ENCODE results near the gene MRTO4. TPM values are rescaled to one million over a fixed set of nuclear protein-coding genes. Genes with fewer than 3 reads are reported as not detected.
"Not testable (repeated sequence)": the region's sequence is repeated elsewhere in the genome, so short reads cannot be mapped to it uniquely, and the experiment has no call there.

MRTO4 gene
- total and polyA plus RNA-seq, 12 donors, result 16.6 to 64.0 (median 29.8) TPM

DNA sequence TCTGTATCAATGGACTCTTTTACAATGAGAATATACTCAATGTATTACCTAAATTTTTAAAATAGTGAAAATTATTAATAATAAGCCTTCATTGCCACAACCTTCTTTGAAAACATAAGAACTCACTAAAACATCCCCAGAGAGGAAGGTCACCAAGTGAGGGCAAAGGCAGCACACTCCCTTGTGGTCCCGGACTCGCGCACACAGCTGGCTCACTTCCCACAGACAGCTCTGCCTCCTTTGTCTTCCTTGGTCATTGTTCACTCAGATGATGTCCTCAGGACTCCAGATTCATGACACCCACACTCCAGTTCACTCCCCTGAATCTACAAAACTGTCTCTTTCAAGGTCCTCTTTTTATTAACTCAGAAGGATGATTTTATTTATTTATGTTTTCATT, 22.4 kb upstream of the MRTO4 start:
- peaks cover 0 to 83% of the 10 kb centered on the region in 2 donors for H3K36me3 ChIP-seq (replicated peaks in 1 of 2)
- intact Hi-C loops (cut with DNase I), result no loop called here

DNA sequence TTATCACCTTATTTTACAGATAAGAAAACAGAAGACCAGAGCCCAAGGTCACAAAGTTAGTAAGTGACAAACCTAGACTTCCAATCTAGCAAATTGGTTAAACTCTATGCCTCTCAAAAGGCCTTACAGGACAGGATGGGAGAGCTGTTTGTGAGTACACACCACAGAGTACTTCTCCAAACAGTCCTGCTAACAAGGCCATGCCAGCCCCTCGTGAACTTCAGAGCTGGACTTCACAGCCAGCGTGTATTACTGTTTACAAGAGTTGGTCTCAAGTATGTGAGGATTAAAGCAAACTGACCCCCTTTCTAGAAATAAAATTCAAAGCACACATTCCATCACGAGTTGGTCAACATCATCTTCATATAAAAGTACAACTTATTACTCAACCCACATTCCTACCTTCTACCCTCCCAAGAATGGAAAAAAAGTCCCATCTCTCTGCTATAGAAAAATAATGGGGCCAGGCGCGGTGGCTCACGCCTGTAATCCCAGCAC, 21.7 kb upstream of the MRTO4 start:
- TF ChIP-seq POLR2A (IDR thresholded peaks at IDR 0.05), result no peak
- TF ChIP-seq, protein P1, sequence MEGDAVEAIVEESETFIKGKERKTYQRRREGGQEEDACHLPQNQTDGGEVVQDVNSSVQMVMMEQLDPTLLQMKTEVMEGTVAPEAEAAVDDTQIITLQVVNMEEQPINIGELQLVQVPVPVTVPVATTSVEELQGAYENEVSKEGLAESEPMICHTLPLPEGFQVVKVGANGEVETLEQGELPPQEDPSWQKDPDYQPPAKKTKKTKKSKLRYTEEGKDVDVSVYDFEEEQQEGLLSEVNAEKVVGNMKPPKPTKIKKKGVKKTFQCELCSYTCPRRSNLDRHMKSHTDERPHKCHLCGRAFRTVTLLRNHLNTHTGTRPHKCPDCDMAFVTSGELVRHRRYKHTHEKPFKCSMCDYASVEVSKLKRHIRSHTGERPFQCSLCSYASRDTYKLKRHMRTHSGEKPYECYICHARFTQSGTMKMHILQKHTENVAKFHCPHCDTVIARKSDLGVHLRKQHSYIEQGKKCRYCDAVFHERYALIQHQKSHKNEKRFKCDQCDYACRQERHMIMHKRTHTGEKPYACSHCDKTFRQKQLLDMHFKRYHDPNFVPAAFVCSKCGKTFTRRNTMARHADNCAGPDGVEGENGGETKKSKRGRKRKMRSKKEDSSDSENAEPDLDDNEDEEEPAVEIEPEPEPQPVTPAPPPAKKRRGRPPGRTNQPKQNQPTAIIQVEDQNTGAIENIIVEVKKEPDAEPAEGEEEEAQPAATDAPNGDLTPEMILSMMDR (IDR thresholded peaks at IDR 0.05), result no peak
- peak in 1 of 7 donors; percentile 24 for DNase-seq
- Histone ChIP-seq H3K36me3 (replicated peaks in 1 of 2) (peaks cover 0 to 83% of the 10 kb centered on the region in 2 donors), H3K27ac (no peak overlapping the region), H3K4me1 (replicated peaks in 1 of 2) (peaks cover 5 to 14% of the 10 kb centered on the region in 2 donors), H3K4me3 (no peak overlapping the region), H3K27me3 (no peaks in the 10 kb centered on the region), H3K9me3 (replicated peaks in 1 of 3) (no peaks in the 10 kb centered on the region)
- intact Hi-C loops (cut with DNase I), result loop anchor here in 1 of 2 donors (10.0 kb wide), 1 partner anchor 55 kb away; no protein-coding TSS in a partner anchor
- WGBS, 4 donors, result 93 to 98% (median 93%) methylated on average over 6 of the region's 6 CpGs

More for the DNA sequence above, 22.4 kb upstream of the MRTO4 start:
- Histone ChIP-seq H3K9me3 (replicated peaks in 1 of 3) (no peaks in the 10 kb centered on the region), H3K4me3 (no peak overlapping the region), H3K27ac (no peak overlapping the region), H3K27me3 (no peaks in the 10 kb centered on the region), H3K4me1 (replicated peaks in 1 of 2) (peaks cover 5 to 14% of the 10 kb centered on the region in 2 donors)
- TF ChIP-seq POLR2A (IDR thresholded peaks at IDR 0.05), result no peak
- TF ChIP-seq, protein P1 (IDR thresholded peaks at IDR 0.05), result no peak
- peak in 1 of 7 donors; percentile 18 for DNase-seq
- 48 to 69% (median 59%) methylated on average over 3 of the region's 3 CpGs for WGBS, 4 donors

DNA sequence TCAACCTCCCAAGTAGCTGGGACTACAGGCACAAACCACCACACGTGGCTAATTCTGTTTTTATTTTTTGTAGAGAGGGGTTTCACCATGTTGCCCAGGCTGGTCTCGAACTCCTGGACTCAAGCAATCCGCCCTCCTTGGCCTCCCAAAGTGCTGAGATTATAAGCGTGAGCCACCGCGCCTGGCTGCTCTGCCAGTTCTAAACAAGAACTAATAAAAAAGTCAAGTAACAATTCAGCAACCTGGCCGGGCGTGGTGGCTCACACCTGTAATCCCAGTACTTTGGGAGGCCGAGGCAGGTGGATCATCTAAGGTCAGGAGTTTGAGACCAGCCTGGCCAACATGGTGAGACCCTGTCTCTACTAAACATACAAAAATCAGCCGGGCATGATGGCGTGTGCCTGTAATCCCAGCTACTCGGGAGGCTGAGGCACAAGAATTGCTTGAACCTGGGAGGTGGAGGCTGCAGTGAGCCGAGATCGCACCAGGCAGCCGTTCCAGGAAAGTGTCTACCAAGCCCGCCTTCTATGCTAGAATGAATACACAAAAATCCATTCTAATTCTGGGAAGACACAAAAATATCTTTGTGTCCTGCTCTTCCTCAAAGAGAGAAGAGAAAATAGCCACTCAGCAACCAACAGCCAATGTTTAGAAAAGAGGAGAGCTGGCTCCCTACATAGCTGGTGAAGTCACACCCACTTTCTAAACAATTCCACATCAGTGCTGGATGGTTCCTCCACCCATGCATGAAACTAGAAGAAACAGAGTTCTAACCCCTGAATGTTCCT, 19.7 kb upstream of the MRTO4 start:
- H3K4me3 ChIP-seq; H3K9me3 ChIP-seq (replicated peaks in 1 of 3); H3K27me3 ChIP-seq: not testable (repeated sequence)
- peaks cover 5 to 14% of the 10 kb centered on the region in 2 donors for H3K4me1 ChIP-seq (replicated peaks in 1 of 2)
- H3K36me3 ChIP-seq (replicated peaks in 1 of 2), result peaks cover 0 to 84% of the 10 kb centered on the region in 2 donors
- H3K27ac ChIP-seq, result peak overlapping the region in 3 of 5 donors; percentile 6 to 60 (median 59)
- intact Hi-C loops (cut with DNase I), result loop anchor here in 1 of 2 donors (10.0 kb wide), 1 partner anchor 57 kb away; no protein-coding TSS in a partner anchor
- DNase-seq, result peak in 1 of 7 donors; percentile 43
- 92 to 98% (median 94%) methylated on average over 14 to 16 of the region's 16 CpGs for WGBS, 4 donors

DNA sequence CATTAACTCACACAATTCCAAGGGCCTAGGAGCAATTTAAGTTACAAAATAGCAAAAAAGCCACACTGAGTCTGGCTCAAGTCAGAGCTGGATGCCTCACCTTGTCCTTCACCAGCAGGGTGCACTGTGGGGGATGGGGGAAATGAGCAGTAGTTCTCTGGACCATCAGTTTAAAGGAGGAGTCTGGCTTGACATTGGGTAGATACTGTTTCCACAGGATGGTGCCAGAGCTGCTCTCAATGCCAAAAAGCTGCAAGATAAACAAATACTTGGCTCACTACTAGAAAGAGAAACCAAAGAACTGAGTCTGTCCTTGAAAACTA, 19.1 kb upstream of the MRTO4 start:
- Histone ChIP-seq H3K27ac (peak overlapping the region in 3 of 5 donors; percentile 6 to 60 (median 59)), H3K4me1 (replicated peaks in 1 of 2) (peaks cover 5 to 14% of the 10 kb centered on the region in 2 donors), H3K27me3 (no peaks in the 10 kb centered on the region), H3K36me3 (replicated peaks in 1 of 2) (peaks cover 0 to 84% of the 10 kb centered on the region in 2 donors), H3K4me3 (no peak overlapping the region), H3K9me3 (replicated peaks in 1 of 3) (no peaks in the 10 kb centered on the region)
- peak; percentile 76 to 92 (median 89) for DNase-seq
- TF ChIP-seq, protein P1 (IDR thresholded peaks at IDR 0.05), result peak in 3 of 6 experiments; percentile 19 to 35 (median 20)
- no peak for TF ChIP-seq POLR2A (IDR thresholded peaks at IDR 0.05)
- intact Hi-C loops (cut with DNase I), result loop anchor here in 1 of 2 donors (10.0 kb wide), 1 partner anchor 58 kb away; no protein-coding TSS in a partner anchor
